IPS DF 4.7 (cell line): ENCODE results near the gene DEFB127.
"Not testable (repeated sequence)": the region's sequence is repeated elsewhere in the genome, so short reads cannot be mapped to it uniquely, and the experiment has no call there.

Experiments
- DNase-seq: peaks from one replicate; pipeline ENCODE4 v3.0.0-alpha.2; 2013; ENCODE audit warnings: low spot score; ENCODE audit errors: extremely low read depth

DEFB127 gene, protein sequence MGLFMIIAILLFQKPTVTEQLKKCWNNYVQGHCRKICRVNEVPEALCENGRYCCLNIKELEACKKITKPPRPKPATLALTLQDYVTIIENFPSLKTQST

DNA sequence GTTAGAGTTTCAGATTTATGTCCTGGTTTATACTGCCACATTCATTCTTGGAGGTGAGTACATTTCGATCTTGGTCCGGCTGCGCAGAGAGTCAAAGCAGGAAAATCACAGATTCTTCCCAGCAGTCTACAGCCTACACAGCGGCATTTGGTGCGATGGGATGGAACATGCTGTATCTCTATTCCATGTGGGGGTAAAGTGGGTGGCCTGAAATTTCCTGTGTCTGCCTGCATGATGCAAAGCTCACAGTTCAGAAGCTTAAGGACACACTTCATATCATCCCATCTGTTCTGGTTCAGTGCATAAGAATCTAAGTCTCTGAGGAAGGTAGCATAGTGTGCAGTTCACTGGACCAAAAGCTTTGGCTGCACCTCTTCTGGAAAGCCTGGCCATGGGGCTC lies at the start of gene DEFB127:
TSS of gene DEFB127 (plus strand) at position 301 of the 400 bp plus-strand sequence. CDS start at position 392, 91 bp downstream.
- DNase-seq = no peak

GRCh38 chr20:112396-112795 lies 44.9 kb upstream of the DEFB127 start:
- DNase-seq = no peak

- DNase-seq = no peak
Observed at GRCh38 chr20:117518-117917, 39.7 kb upstream of the DEFB127 start.

DNA sequence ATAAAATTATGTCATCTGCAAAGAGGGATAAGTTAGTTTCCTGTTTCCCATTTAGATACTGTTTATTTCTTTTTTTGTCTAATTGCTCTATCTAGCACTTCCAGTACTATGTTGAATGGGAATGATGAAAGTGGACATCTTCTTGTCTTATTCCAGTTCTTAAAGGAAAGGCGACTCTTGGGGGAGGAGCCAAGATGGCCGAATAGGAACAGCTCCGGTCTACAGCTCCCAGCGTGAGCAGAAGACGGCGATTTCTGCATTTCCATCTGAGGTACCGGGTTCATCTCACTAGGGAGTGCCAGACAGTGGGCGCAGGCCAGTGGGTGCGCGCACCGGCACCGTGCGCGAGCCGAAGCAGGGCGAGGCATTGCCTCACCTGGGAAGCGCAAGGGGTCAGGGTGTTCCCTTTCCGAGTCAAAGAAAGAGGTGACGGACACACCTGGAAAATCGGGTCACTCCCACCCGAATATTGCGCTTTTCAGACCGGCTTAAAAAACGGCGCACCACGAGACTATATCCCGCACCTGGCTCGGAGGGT lies 27.4 kb upstream of the DEFB127 start:
- not testable (repeated sequence) for DNase-seq

GRCh38 chr20:137668-138490 lies 19.4 kb upstream of the DEFB127 start:
- DNase-seq = no peak

DNA sequence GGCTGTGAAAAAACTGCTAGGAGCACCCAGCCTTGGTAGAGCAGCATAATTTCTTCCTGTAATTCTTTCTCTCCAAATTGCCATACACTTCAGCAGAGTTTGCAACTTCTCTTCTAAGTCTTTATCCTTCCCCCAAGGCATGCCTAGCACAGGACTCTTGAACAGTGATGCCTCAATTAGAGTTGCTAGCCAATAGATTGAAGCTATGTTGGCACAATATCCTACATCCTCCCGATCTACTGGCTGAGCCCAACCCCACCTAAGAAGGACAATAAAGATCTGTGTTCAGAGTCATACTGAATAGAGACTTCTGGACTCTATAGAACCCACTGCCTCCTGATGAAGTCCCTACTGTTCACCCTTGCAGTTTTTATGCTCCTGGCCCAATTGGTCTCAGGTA lies 15.0 kb upstream of the DEFB127 start, which contains the start of gene DEFB126:
TSS of gene DEFB126 (plus strand) at position 301 of the 400 bp plus-strand sequence. CDS start at position 340, 39 bp downstream.
- DNase-seq = no peak

DNA sequence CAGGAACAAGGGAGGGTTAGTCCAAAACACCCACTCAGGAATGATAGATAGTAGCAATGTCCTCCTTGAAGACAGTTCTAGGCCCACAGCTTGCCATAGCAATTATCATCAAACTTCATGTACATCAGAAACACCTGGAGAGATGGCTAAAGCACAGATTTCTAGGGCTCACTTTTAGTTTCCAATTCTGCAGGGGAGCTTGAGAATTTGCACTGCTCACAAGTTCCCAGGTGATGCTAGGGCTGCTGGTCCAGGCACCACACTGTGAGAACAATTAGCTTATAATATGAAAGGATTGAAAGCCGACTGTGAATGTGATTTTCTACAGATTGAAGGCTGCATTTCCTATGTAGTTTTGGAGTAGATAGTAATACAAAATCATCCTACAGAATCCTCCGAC lies 11.4 kb upstream of the DEFB127 start:
- DNase-seq = no peak

GRCh38 chr20:152131-152530 lies 5.1 kb upstream of the DEFB127 start:
- DNase-seq = no peak

DNA sequence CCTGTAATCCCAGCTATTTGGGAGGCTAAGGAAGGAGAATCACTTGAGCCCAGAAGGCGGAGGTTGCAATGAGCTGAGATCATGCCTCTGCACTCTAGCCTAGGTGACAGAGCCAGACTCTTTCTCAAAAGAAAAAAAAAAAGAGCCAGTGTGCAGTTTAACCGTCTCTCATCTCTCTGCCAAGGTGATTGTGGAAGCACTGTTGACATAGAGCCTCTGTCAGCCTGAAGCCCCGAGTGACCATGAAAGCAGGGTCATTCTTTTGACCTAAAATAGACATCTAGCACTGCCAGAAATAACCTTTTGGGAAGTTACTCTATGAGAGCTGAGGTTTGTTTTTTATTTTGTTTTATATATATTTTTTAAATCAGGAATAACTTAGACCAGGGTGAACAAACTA lies 7.4 kb downstream of the DEFB127 start:
- DNase-seq = no peak

DNA sequence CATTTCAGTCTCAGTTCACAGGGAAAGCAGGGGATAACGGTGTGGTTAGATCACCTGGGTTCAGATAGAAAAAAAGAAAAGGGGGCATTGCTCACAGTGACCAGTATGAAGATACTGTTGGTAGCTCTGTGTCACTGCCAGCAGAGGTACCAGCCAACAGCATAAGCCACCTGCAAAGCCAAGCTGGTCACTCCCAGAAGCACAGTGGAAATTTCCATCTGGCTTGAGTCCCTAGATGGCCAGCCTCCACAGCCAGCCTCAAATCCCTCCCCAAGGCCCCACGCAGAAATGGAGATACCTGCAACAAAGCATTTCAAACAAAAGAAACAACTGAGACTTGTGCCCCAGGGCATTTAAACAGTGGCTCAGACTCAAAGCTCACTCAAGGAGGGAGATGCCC lies 11.6 kb downstream of the DEFB127 start:
- DNase-seq = no peak

DNA sequence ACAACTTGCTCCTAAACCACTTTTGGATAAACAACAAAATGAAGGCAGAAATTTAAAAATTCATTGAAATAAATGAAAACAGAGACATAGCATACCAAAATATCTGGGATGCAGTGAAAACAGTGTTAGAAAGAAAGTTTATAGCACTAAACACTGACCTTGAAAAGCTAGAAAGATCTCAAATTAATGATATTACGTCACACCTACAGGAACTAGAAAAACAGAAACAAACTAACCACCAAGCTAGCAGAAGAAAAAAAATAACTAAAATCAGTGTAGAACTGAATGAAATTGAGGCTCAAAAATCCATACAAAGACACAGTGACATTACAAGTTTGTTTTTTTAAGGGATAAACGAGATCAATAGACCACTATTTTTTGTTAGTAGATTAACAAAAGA lies 27.0 kb downstream of the DEFB127 start:
- DNase-seq = no peak

DNA sequence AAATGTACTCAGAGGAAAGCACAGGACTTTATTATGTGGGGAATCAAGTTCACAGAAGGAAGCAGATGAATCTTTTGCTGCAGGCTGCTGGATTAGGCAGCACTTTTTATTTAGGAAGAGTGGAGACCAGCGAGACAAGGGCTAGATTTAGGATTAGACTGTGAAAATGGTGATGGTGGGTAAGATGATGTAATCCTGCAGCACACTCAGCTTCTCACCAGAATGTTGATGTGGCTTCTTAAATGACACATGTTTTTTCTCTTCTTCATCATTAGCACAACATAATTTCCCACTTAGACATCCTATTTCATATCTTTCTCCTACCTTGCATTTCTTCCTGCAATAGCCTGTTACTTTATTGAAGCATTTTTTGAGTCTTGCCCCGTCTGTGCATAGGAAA lies 30.5 kb downstream of the DEFB127 start:
- no peak for DNase-seq

GRCh38 chr20:189611-190010 lies 32.4 kb downstream of the DEFB127 start, which contains the start of gene DEFB128:
Gene DEFB128, minus strand, starts transcription at chr20:189711. Its CDS starts 88 bp downstream, at chr20:189623.
- DNase-seq = no peak

DNA sequence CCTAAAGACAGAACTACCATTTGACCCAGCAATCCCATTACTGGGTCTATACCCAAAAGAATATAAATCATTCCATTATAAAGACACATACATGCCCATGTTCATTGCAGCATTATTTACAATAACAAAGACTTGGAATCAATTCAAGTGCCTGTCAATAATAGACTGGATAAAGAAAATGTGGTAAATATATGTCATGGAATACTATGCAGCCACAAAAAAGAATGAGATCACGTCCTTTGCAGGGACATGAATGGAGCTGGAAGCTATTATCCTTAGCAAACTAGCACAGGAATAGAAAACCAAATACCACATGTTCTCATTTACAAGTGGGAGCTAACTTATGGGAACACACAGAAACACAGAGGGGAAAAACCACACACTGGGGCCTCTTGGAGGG lies 41.0 kb downstream of the DEFB127 start:
- DNase-seq = no peak

DNA sequence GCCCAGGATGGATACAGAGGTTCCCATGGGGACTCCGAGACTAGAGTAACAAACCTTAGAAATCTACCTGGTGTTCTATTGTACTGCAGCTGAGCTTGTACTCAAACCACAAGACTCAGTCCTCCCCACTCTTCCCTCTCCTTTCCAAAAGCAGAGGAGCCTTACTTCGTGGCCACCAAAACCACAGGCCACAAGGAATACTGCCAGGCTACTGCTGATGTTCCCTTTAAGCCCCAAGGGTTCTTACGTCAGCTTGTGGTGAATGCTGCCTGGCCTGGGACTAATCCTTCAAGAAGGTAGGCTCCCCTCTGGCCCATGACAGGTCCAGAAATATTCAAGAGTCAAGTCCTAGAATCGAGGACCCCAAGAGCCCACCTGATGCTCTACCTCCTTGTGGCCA lies 42.7 kb downstream of the DEFB127 start:
- no peak for DNase-seq

DNA sequence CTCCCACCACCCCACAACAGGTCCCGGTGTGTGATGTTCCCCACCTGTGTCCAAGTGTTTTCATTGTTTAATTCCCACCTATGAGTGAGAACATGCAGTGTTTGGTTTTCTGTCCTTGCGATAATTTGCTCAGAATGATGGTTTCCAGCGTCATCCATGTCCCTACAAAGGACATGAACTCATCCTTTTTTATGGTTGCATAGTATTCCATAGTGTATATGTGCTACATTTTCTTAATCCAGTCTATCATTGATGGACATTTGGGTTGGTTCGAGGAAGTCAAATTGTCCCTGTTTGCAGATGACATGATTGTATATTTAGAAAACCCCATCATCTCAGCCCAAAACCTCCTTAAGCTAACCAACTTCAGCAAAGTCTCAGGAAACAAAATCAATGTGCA lies 46.4 kb downstream of the DEFB127 start:
- DNase-seq = not testable (repeated sequence)
